Fibroblast of villous mesenchyme (primary cell): Measurements from ENCODE around the gene TMEM270. TPM values are rescaled to one million over a fixed set of nuclear protein-coding genes. Genes with fewer than 3 reads are reported as not detected.

ENCODE experiments used
- DNase-seq: peaks from one replicate; pipeline ENCODE4 v3.0.0-alpha.2; 2010; ENCODE audit warnings: low read depth
- H3K4me3 ChIP-seq: 2 replicates; pipeline ENCODE4 v1.5.1; 2011; ENCODE audit warnings: low read depth, mild to moderate bottlenecking, low read length
- CTCF ChIP-seq: IDR thresholded peaks from 2 replicates; pipeline ENCODE4 v1.5.1; 2012; ENCODE audit warnings: low read depth, mild to moderate bottlenecking, low read length; ENCODE audit not compliant: insufficient read depth
- total RNA-seq: library from RNA; depleted of rRNA; stranded (reverse); fragments of >200 nt; gene quantifications from 2 replicates; pipeline ENCODE4 v1.2.3, GENCODE V29; 2012

TMEM270 gene
- total RNA-seq, 1 donor = not detected

- H3K4me3 ChIP-seq = no peak overlapping the region
- DNase-seq = no peak
- TF ChIP-seq CTCF = no peak
Observed at GRCh38 chr7:73861305-73861704, 346 bp downstream of the TMEM270 start.

GRCh38 chr7:73864981-73865711, 4.2 kb downstream of the TMEM270 start:
- no peak for DNase-seq
- no peak for TF ChIP-seq CTCF
- no peak overlapping the region for H3K4me3 ChIP-seq

GRCh38 chr7:73865738-73866445, 4.9 kb downstream of the TMEM270 start:
- DNase-seq = peak; percentile 60
- H3K4me3 ChIP-seq = no peak overlapping the region
- peak; percentile 72 for TF ChIP-seq CTCF

GRCh38 chr7:73866446-73866767, 5.4 kb downstream of the TMEM270 start:
- H3K4me3 ChIP-seq = no peak overlapping the region
- DNase-seq = no peak
- no peak for TF ChIP-seq CTCF

GRCh38 chr7:73869011-73869798, 8.2 kb downstream of the TMEM270 start:
- H3K4me3 ChIP-seq = no peak overlapping the region
- DNase-seq = no peak
- no peak for TF ChIP-seq CTCF

GRCh38 chr7:73870041-73870492, 9.1 kb downstream of the TMEM270 start:
- H3K4me3 ChIP-seq = no peak overlapping the region
- no peak for DNase-seq
- no peak for TF ChIP-seq CTCF
